GM19463 (cell line): ENCODE data around the gene DAPK3.
"Not testable (repeated sequence)": the region's sequence is repeated elsewhere in the genome, so short reads cannot be mapped to it uniquely, and the experiment has no call there.

Source experiments
- ATAC-seq: cut with Tn5 transposase; IDR thresholded peaks from one replicate; pipeline ENCODE4 v1.9.1; 2021; ENCODE audit warnings: mild to moderate bottlenecking, moderate library complexity; ENCODE audit not compliant: unreplicated experiment

The DAPK3 gene

GRCh38 chr19:4005436-4005835 is 34.5 kb upstream of the DAPK3 start:
- ATAC-seq = not testable (repeated sequence)

GRCh38 chr19:4000798-4001197 is 29.9 kb upstream of the DAPK3 start:
- not testable (repeated sequence) for ATAC-seq

GRCh38 chr19:3998667-3999412 is 27.9 kb upstream of the DAPK3 start:
- not testable (repeated sequence) for ATAC-seq

GRCh38 chr19:3995607-3996006 is 24.7 kb upstream of the DAPK3 start:
- ATAC-seq = no peak

- no peak for ATAC-seq
Observed at GRCh38 chr19:3990815-3991117, 19.9 kb upstream of the DAPK3 start.

GRCh38 chr19:3987619-3988371 is 16.9 kb upstream of the DAPK3 start:
- ATAC-seq = no peak

GRCh38 chr19:3986260-3987041 is 15.6 kb upstream of the DAPK3 start:
- no peak for ATAC-seq

- ATAC-seq = no peak
Observed at GRCh38 chr19:3985643-3986259, 14.9 kb upstream of the DAPK3 start.

GRCh38 chr19:3984908-3985642 is 14.2 kb upstream of the DAPK3 start, which contains the start of gene EEF2:
Gene EEF2, minus strand, starts transcription at chr19:3985463. Its CDS starts 83 bp downstream, at chr19:3985380.
- ATAC-seq = no peak

GRCh38 chr19:3984584-3984907 is 13.6 kb upstream of the DAPK3 start:
- no peak for ATAC-seq

GRCh38 chr19:3983936-3984583 is 13.2 kb upstream of the DAPK3 start:
- no peak for ATAC-seq

GRCh38 chr19:3983542-3983914 is 12.6 kb upstream of the DAPK3 start:
- no peak for ATAC-seq

GRCh38 chr19:3982701-3983541 is 12.0 kb upstream of the DAPK3 start:
- no peak for ATAC-seq

- ATAC-seq = no peak
Observed at GRCh38 chr19:3981736-3982681, 11.1 kb upstream of the DAPK3 start.

GRCh38 chr19:3981373-3981735 is 10.5 kb upstream of the DAPK3 start:
- no peak for ATAC-seq

- ATAC-seq = no peak
Observed at GRCh38 chr19:3980353-3981251, 9.7 kb upstream of the DAPK3 start.

GRCh38 chr19:3979674-3980352 is 8.9 kb upstream of the DAPK3 start:
- ATAC-seq = no peak
